GM12872 (cell line): Measurements from ENCODE around the gene UBE2J2.

Experiments used
- CTCF ChIP-seq: IDR thresholded peaks from 3 replicates; pipeline ENCODE4 v1.5.1; 2011; ENCODE audit warnings: low read depth, mild to moderate bottlenecking, low read length, moderate library complexity; ENCODE audit not compliant: insufficient read depth

UBE2J2 gene

GRCh38 chr1:1291548-1292441 lies 18.1 kb upstream of the UBE2J2 start:
- peak; percentile 77 for TF ChIP-seq CTCF

DNA sequence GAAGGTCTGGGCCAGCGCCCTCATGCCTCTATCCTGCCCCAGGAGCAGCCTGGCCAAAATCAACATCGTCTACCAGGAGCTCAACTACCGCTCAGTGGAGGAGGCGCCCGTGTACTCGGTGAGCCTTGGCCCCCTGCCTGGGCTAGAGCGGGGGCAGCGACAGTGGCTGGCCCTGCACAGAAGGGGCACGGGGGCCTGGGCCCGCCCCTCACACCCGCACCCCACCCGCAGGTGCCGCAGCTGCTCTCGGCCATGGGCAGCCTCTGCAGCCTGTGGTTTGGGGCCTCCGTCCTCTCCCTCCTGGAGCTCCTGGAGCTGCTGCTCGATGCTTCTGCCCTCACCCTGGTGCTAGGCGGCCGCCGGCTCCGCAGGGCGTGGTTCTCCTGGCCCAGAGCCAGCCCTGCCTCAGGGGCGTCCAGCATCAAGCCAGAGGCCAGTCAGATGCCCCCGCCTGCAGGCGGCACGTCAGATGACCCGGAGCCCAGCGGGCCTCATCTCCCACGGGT lies 17.4 kb upstream of the UBE2J2 start:
- TF ChIP-seq CTCF, result no peak

GRCh38 chr1:1290238-1290731 lies 16.6 kb upstream of the UBE2J2 start:
- peak; percentile 64; the same call in 2 of the 3 replicates for TF ChIP-seq CTCF

DNA sequence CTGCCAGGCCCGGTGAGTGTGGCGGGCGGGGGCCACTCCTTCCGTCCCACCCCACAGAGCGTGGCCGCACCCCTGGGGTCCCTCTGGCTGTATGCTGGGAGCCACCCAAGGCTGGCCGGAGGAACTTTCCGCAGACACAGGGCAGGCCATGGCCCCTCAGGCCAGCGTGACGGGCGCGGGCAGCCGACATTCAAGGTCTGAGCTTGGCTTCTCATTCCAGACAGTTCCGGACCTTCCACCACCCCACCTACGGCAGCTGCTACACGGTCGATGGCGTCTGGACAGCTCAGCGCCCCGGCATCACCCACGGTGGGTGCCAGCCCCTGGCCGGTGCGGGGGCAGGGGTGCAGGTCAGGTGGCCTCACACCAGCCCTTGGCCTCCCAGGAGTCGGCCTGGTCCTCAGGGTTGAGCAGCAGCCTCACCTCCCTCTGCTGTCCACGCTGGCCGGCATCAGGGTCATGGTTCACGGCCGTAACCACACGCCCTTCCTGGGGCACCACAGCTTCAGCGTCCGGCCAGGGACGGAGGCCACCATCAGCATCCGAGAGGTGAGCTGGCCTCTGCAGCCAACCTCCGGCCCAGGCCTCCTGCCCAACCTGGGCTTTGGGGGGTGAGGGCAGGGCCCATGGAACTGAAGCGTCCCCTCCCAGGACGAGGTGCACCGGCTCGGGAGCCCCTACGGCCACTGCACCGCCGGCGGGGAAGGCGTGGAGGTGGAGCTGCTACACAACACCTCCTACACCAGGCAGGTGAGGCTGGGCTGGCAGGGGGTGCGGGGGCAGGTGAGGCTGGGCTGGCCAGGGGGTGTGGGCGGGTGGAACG lies 13.8 kb upstream of the UBE2J2 start:
- TF ChIP-seq CTCF, result no peak

DNA sequence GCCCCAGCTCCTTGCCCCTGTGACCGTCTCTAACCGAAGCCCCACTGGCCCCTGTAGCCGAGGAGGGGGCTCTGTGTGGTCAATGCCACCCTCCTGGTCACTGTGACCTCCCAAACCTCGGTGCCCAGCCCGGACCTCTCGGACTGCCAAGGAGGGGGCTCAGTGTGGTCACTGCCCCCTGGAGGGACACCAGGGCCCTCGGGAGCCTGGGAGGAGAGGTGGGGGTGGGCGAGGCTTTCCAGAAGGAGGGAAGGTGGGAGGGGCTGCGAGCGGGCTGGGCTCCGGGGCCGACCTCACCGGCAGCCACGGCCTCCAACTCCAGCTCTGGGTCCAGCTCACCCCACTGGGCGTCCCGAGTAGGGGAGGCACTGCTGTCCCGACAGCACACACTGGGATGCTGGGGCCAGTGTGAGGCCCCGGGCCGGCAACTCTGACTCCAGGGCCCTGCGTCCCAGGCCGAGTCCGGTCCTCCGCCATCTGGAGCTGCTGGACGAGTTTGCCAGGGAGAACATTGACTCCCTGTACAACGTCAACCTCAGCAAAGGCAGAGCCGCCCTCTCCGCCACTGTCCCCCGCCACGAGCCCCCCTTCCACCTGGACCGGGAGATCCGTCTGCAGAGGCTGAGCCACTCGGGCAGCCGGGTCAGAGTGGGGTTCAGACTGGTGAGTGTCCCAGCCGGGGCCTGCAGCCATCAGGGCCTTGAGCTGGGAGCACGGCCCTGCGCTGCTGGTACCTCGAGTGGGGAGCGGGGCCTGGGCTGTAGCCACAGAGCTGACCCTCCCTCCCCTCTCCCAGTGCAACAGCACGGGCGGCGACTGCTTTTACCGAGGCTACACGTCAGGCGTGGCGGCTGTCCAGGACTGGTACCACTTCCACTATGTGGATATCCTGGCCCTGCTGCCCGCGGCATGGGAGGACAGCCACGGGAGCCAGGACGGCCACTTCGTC lies 12.9 kb upstream of the UBE2J2 start:
- TF ChIP-seq CTCF, result no peak

GRCh38 chr1:1285611-1286311 lies 12.1 kb upstream of the UBE2J2 start:
- TF ChIP-seq CTCF, result no peak
